H1 (cell line): ENCODE results near the gene BRD3OS. TPM values are rescaled to one million over a fixed set of nuclear protein-coding genes. Genes with fewer than 3 reads are reported as not detected.
A peak's percentile ranks its signal among the peaks of the same experiment; 100 is the strongest.

ENCODE experiments used
- CTCF ChIA-PET: fragments of 300-600 bp; sonication (Branson Sonifier 250); formaldehyde crosslinking; loops from one replicate; lab custom pipeline; 2021; ENCODE audit not compliant: partially characterized antibody; lab: Charles Lee
- POLR2A ChIA-PET: fragments of 300-600 bp; sonication (Branson Sonifier 250); formaldehyde crosslinking; loops from one replicate; lab custom pipeline; 2021; ENCODE audit warnings: inconsistent platforms; ENCODE audit not compliant: partially characterized antibody; lab: Charles Lee
- DNase-seq, 2 experiments: peaks; one replicate each; pipeline versions ENCODE4 v3.0.0 to v3.0.0-alpha.2; 2010 to 2022; ENCODE audit warnings: low spot score in 2 of 2, low read depth in 1 of 2, mixed read lengths in 1 of 2
- FAIRE-seq: peaks from 2 replicates; lab custom pipeline; 2011; peaks lifted over from hg19 to GRCh38; lab: Jason Lieb, UNC
- H2AFZ ChIP-seq: 2 replicates; pipeline ENCODE4 v1.8.1; 2012; ENCODE audit warnings: low read length, inconsistent platforms
- H2AK5ac ChIP-seq: 2 replicates; pipeline ENCODE4 v1.6.1; 2013; ENCODE audit warnings: low read depth, low read length
- H2BK120ac ChIP-seq: replicated peaks from 2 replicates; pipeline ENCODE3; 2013; ENCODE audit warnings: low read depth, low read length, inconsistent platforms
- H2BK12ac ChIP-seq: 2 replicates; pipeline ENCODE4 v1.6.1; 2013; ENCODE audit warnings: low read depth, low read length
- H2BK15ac ChIP-seq: 2 replicates; pipeline ENCODE4 v1.6.1; 2013; ENCODE audit warnings: low read length
- H2BK20ac ChIP-seq: 2 replicates; pipeline ENCODE4 v1.6.1; 2013; ENCODE audit warnings: low read length
- H2BK5ac ChIP-seq: 2 replicates; pipeline ENCODE4 v1.6.1; 2013; ENCODE audit warnings: low read depth, low read length
- H3K14ac ChIP-seq: 2 replicates; pipeline ENCODE4 v1.6.1; 2013; ENCODE audit warnings: inconsistent platforms; ENCODE audit not compliant: insufficient read length
- H3K18ac ChIP-seq: 2 replicates; pipeline ENCODE4 v1.6.1; 2013; ENCODE audit warnings: low read length; ENCODE audit errors: extremely low read depth
- H3K23ac ChIP-seq: 2 replicates; pipeline ENCODE4 v1.6.1; 2013; ENCODE audit warnings: inconsistent platforms; ENCODE audit not compliant: insufficient read length
- H3K23me2 ChIP-seq: 2 replicates; pipeline ENCODE4 v1.6.1; 2013; ENCODE audit warnings: low read depth, low read length
- H3K27ac ChIP-seq: 2 replicates; pipeline ENCODE4 v1.6.1; 2011; ENCODE audit warnings: low read depth, low read length, inconsistent platforms
- H3K27me3 ChIP-seq, 4 experiments: replicated peaks in 1 of 4; 1 replicate in 1 of 4; 2 replicates in 3 of 4; pipeline versions ENCODE4 v1.6.1 to v1.8.1; 2011 to 2013; ENCODE audit warnings: low read length in 3 of 4, mild to moderate bottlenecking in 3 of 4, inconsistent platforms in 2 of 4, mixed read lengths in 2 of 4, moderate library complexity in 1 of 4; ENCODE audit not compliant: control insufficient read depth in 3 of 4, insufficient read depth in 3 of 4; ENCODE audit errors: extremely low read depth in 1 of 4
- H3K36me3 ChIP-seq, 4 experiments: 2 replicates each; pipeline versions ENCODE4 v1.6.1 to v1.8.1; 2011 to 2013; ENCODE audit warnings: mild to moderate bottlenecking in 4 of 4, low read length in 3 of 4, moderate library complexity in 2 of 4, control low read depth in 1 of 4, inconsistent platforms in 1 of 4; ENCODE audit not compliant: insufficient read depth in 4 of 4, control insufficient read depth in 2 of 4
- H3K4ac ChIP-seq: replicated peaks from 2 replicates; pipeline ENCODE3; 2013; ENCODE audit warnings: low read length, low read depth, mixed read lengths, inconsistent platforms; ENCODE audit not compliant: insufficient read length
- H3K4me1 ChIP-seq, 4 experiments: replicated peaks in 1 of 4; 1 replicate in 1 of 4; 2 replicates in 3 of 4; pipeline versions ENCODE4 v1.6.1 to v1.8.1; 2011 to 2013; ENCODE audit warnings: low read length in 3 of 4, inconsistent platforms in 2 of 4, mixed read lengths in 1 of 4; ENCODE audit not compliant: insufficient read depth in 4 of 4, control insufficient read depth in 3 of 4
- H3K4me2 ChIP-seq, 2 experiments: 2 replicates each; pipeline versions ENCODE4 v1.6.1 to v1.8.1; 2011 to 2013; ENCODE audit warnings: low read depth in 2 of 2, low read length in 2 of 2, control low read depth in 1 of 2, inconsistent platforms in 1 of 2, mild to moderate bottlenecking in 1 of 2; ENCODE audit not compliant: insufficient read depth in 1 of 2
- H3K4me3 ChIP-seq, 4 experiments: fragments of 200-600, 300-600 bp in 1 of 4; sonication (generic), shearing (Covaris generic), sonication (Bioruptor Twin) in 1 of 4; 2 replicates each; pipeline versions ENCODE4 v1.5.1 to v1.8.1; 2011 to 2016; ENCODE audit warnings: low read length in 4 of 4, low read depth in 3 of 4, control low read depth in 2 of 4, inconsistent platforms in 2 of 4, mild to moderate bottlenecking in 2 of 4, mixed read lengths in 1 of 4, moderate library complexity in 1 of 4; ENCODE audit not compliant: insufficient read depth in 2 of 4; ENCODE audit errors: extremely low read depth in 1 of 4
- H3K56ac ChIP-seq: replicated peaks from 2 replicates; pipeline ENCODE3; 2013; ENCODE audit warnings: low read depth, mild to moderate bottlenecking, mixed read lengths, low read length, inconsistent platforms; ENCODE audit not compliant: insufficient read length
- H3K79me1 ChIP-seq: 2 replicates; pipeline ENCODE4 v1.6.1; 2013; ENCODE audit warnings: low read depth, low read length, control low read depth
- H3K79me2 ChIP-seq, 2 experiments: 2 replicates each; pipeline versions ENCODE4 v1.6.1 to v1.8.1; 2012 to 2013; ENCODE audit warnings: low read length in 2 of 2, mild to moderate bottlenecking in 2 of 2, inconsistent platforms in 1 of 2; ENCODE audit not compliant: insufficient read depth in 2 of 2, control insufficient read depth in 1 of 2
- H3K9ac ChIP-seq, 4 experiments: replicated peaks in 1 of 4; 1 replicate in 1 of 4; 2 replicates in 3 of 4; pipeline versions ENCODE4 v1.6.1 to v1.8.1; 2011 to 2013; ENCODE audit warnings: low read depth in 3 of 4, low read length in 3 of 4, control low read depth in 2 of 4, mild to moderate bottlenecking in 2 of 4, moderate library complexity in 2 of 4, inconsistent platforms in 1 of 4; ENCODE audit errors: extremely low read depth in 1 of 4
- H3K9me3 ChIP-seq, 2 experiments: 2 replicates each; pipeline versions ENCODE4 v1.6.1 to v1.8.1; 2012 to 2013; ENCODE audit warnings: mild to moderate bottlenecking in 2 of 2, moderate library complexity in 2 of 2, control low read depth in 1 of 2, inconsistent platforms in 1 of 2, low read depth in 1 of 2, low read length in 1 of 2, mixed read lengths in 1 of 2; ENCODE audit not compliant: insufficient read depth in 2 of 2
- H4K20me1 ChIP-seq, 2 experiments: replicated peaks in 1 of 2; 2 replicates each; pipeline versions ENCODE3 to v1.8.1; 2011 to 2013; ENCODE audit warnings: inconsistent platforms in 2 of 2, low read length in 2 of 2, mild to moderate bottlenecking in 1 of 2; ENCODE audit not compliant: insufficient read depth in 2 of 2, control insufficient read depth in 1 of 2
- H4K5ac ChIP-seq: 2 replicates; pipeline ENCODE4 v1.6.1; 2013; ENCODE audit warnings: low read length, low read depth, mixed read lengths, inconsistent platforms; ENCODE audit not compliant: insufficient read length
- H4K8ac ChIP-seq: 2 replicates; pipeline ENCODE4 v1.8.0; 2013; ENCODE audit warnings: mild to moderate bottlenecking, moderate library complexity, low read length, inconsistent platforms; ENCODE audit not compliant: insufficient read depth; ENCODE audit errors: extremely low read depth
- H4K91ac ChIP-seq: replicated peaks from 2 replicates; pipeline ENCODE3; 2013; ENCODE audit warnings: low read length, mixed read lengths, inconsistent platforms; ENCODE audit not compliant: insufficient read length
- BCL11A ChIP-seq, 2 experiments: IDR thresholded peaks; one replicate each; pipeline ENCODE4 v1.6.1; 2011; ENCODE audit warnings: low read depth in 2 of 2, low read length in 2 of 2, mild to moderate bottlenecking in 2 of 2
- CTBP2 ChIP-seq: IDR thresholded peaks from 2 replicates; pipeline ENCODE4 v1.7.0; 2011; ENCODE audit warnings: borderline replicate concordance, mild to moderate bottlenecking, moderate library complexity, mixed read lengths, low read length; ENCODE audit not compliant: insufficient read depth, insufficient read length
- KDM1A ChIP-seq: fragments of 200-600, 300-600 bp; sonication (generic); IDR thresholded peaks from 2 replicates; pipeline ENCODE4 v1.7.1; 2016; ENCODE audit warnings: mild to moderate bottlenecking, low read length, borderline replicate concordance
- RAD21 ChIP-seq, 2 experiments: IDR thresholded peaks in 1 of 2; conservative IDR thresholded peaks in 1 of 2; 2 replicates each; pipeline ENCODE4 v1.6.1; 2011; ENCODE audit warnings: low read depth in 2 of 2, low read length in 2 of 2, improper control_type of control experiment in 1 of 2, inconsistent platforms in 1 of 2, mild to moderate bottlenecking in 1 of 2, moderate library complexity in 1 of 2
- SUZ12 ChIP-seq: fragments of 200-600 bp; sonication (generic); IDR thresholded peaks from 2 replicates; pipeline ENCODE4 v1.6.1; 2012; ENCODE audit warnings: mild to moderate bottlenecking, inconsistent platforms, low read length, moderate library complexity, mixed read lengths
- WGBS, 2 experiments: shearing (Covaris generic) in 1 of 2; methylation state at CpG; one replicate each; pipeline versions ENCODE4 v1.1.6 to v1.1.7; 2013 to 2015; ENCODE audit warnings: low lambda C conversion rate in 2 of 2, mixed read lengths in 2 of 2, inconsistent platforms in 1 of 2, low coverage in 1 of 2, missing lambda C conversion rate in 1 of 2; ENCODE audit not compliant: insufficient replicate concordance in 2 of 2, insufficient coverage in 1 of 2, insufficient read length in 1 of 2; ENCODE audit errors: extremely low coverage in 1 of 2, missing lambda C conversion rate in 1 of 2; 5-methylcytosine and 5-hydroxymethylcytosine counted together
- polyA plus RNA-seq, 7 experiments: library from polyadenylated mRNA; depleted of rRNA in 3 of 7; stranded (reverse) in 5 of 7; unstranded in 2 of 7; fragments of >200 nt in 5 of 7; fragments of 200-250 nt in 2 of 7; gene quantifications; 1 replicate in 5 of 7; 2 replicates in 1 of 7; 4 replicates in 1 of 7; pipeline versions ENCODE4 v1.2.1 to v1.2.3, GENCODE V29; 2011 to 2013; ENCODE audit warnings: missing spikeins in 2 of 7, mixed read lengths in 2 of 7
- total RNA-seq: library from RNA; stranded (reverse); fragmentation: NEBNext Ultra II Directional; extraction: Animal tissue kit (Norgen Biotek cat#: 25700); gene quantifications from 2 replicates; pipeline ENCODE4 v1.2.1, GENCODE V29; 2021

Gene BRD3OS
- total and polyA plus RNA-seq, 2 of the 8 experiments (the other 6 are each of a cell fraction or from before 2014, with no cell fraction given): 12.7 to 20.2 TPM

DNA sequence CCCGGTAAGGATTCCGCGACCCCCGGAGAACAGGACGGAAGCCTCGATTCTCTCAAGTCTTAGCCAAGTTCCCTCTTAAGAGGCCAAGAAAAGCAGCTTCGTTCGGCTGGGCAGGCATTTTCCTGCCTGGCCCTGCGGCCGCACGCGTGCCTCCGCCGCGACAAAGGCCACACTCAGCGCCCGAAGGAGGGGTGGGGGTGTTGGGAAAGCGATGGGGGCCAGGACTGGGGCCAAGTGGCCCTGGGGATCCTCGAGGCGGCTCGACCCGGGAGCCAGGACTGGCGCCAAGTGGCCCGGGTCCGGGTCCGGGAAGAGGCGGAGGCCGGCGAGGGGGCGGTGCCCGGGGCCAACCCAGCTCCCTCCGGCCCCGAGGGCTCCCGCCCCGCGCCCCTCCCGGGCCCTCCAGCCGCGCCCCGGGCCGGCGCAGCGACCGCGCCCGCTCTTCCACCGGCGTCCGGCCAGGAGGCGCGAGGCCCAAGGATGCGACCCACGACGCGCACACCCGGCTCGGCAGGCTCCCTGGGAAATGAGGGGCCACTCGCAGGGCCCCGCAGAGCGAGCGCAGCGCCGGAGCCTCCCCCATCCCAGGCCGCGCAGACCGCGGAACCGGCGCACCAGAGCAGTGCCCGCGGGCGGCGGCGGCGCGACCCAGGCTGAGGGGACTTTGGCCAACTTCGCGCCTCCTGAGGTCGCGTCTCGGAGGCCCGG is 33.9 kb upstream of the BRD3OS start:
- CTCF ChIA-PET: interaction anchor here (0.6 to 1.9 kb wide), 5 partner anchors 11 to 248 kb away, joined by 3 to 9 read pairs (median 4); no protein-coding TSS in a partner anchor
- H3K9me3 ChIP-seq: no peaks in the 10 kb centered on the region
- WGBS, 2 experiments: 2% methylated on average over 36 of the region's 82 CpGs; no CpG with 5 or more reads in 1 of the 2 experiments
- peaks cover 13 to 45% of the 10 kb centered on the region in 2 experiments; a peak in 3 of 4 replicates for H3K79me2 ChIP-seq
- TF ChIP-seq KDM1A (no peak), BCL11A (IDR thresholded peaks at IDR 0.05; ENCODE audit: low read depth in 2 of 2, low read length in 2 of 2) (no peak), RAD21 (IDR thresholded peaks at IDR 0.05 in 1 of 2, conservative IDR thresholded peaks at IDR 0.05 in 1 of 2; ENCODE audit: low read depth in 2 of 2, low read length in 2 of 2) (no peak), CTBP2 (peak; percentile 51), SUZ12 (no peak)
- TF ChIP-seq, all 59 proteins: peak for 1
- Histone ChIP-seq H3K23me2 (peaks cover 4% of the 10 kb centered on the region; the same call in 1 of the 2 replicates), H4K5ac (no peak overlapping the region), H3K4me3 (peak overlapping the region; percentile 40 to 93 (median 62)), H2BK5ac (no peak overlapping the region; the same call in 1 of the 2 replicates), H4K20me1 (peaks cover 18 to 23% of the 10 kb centered on the region in 2 experiments), H2AK5ac (no peak overlapping the region), H3K27ac (no peak overlapping the region), H2AFZ (no peak overlapping the region), H2BK20ac (no peak overlapping the region), H3K56ac (no peak overlapping the region), H3K14ac (no peak overlapping the region), H4K91ac (peak overlapping the region; percentile 65), H3K4ac (no peak overlapping the region), H2BK120ac (no peak overlapping the region), H3K27me3 (no peaks in the 10 kb centered on the region), H3K23ac (no peak overlapping the region), H3K79me1 (peaks cover 10% of the 10 kb centered on the region; the same call in 1 of the 2 replicates), H3K18ac (no peak overlapping the region), H2BK15ac (no peak overlapping the region), H3K4me2 (peak overlapping the region; percentile 78 to 88), H3K36me3 (no peaks in the 10 kb centered on the region), H4K8ac (no peak overlapping the region), H2BK12ac (no peak overlapping the region), H3K9ac (peak overlapping the region; percentile 6 to 55 (median 42); a peak in 4 of 7 replicates), H3K4me1 (peaks cover 0 to 20% (median 12%) of the 10 kb centered on the region in 4 experiments; a peak in 5 of 7 replicates)
- DNase-seq (no peak), FAIRE-seq (no peak)
- POLR2A ChIA-PET: interaction anchor here (0.9 to 1.2 kb wide), 5 partner anchors 11 to 334 kb away, joined by 3 to 4 read pairs (median 3); no protein-coding TSS in a partner anchor
